Activated CD4-positive, alpha-beta T cell treated with anti-CD3 and anti-CD28 coated beads, Interleukin-2, amount 50 U/mL, for 16 hours (primary cell): Measurements from ENCODE around the gene ESPL1.
A peak's percentile ranks its signal among the peaks of the same experiment; 100 is the strongest.

Experiments
- DNase-seq: peaks from one replicate; pipeline ENCODE4 v3.0.0-alpha.2; 2020

Gene ESPL1

GRCh38 chr12:53267999-53268629, at the start of gene ESPL1:
Gene ESPL1, plus strand, starts transcription at chr12:53268299. Its CDS starts 468 bp downstream, at chr12:53268767.
- DNase-seq = peak; percentile 87

DNA sequence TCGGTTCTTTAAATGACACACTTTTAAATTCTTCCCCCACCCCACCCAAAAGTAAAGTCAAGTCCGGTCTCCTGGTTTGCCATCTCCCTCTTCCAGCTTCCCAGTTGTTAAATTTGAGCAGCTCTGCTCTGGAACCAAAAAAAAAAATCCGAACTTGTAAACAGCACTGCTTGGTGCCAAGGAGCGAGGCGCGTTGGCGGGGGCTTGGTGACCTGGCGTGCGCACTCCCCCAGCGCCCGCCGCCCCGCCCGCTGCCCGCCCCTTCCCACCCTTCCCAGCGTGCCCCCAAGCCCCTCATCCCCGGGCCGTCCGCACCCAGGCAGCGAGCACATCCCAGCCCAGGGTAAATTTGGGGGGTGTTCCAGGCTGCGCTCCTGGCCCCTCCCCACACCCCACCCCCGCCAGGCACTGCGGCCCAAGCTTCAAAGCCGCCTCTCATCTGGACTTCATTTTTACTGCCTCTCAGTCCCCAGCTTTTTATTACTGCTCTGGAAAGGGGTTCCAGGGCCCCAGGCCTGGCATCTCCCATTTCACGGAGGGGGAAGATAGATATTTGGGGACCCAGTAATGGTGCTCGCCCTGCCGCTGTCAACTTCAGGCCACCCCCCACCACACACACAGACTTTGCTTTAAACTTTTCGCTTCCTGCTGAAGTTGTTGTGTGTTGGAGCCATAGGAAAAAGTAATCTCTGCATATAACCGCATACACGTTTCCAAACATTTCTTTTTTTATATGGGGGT, 49.4 kb upstream of the ESPL1 start:
- no peak for DNase-seq

DNA sequence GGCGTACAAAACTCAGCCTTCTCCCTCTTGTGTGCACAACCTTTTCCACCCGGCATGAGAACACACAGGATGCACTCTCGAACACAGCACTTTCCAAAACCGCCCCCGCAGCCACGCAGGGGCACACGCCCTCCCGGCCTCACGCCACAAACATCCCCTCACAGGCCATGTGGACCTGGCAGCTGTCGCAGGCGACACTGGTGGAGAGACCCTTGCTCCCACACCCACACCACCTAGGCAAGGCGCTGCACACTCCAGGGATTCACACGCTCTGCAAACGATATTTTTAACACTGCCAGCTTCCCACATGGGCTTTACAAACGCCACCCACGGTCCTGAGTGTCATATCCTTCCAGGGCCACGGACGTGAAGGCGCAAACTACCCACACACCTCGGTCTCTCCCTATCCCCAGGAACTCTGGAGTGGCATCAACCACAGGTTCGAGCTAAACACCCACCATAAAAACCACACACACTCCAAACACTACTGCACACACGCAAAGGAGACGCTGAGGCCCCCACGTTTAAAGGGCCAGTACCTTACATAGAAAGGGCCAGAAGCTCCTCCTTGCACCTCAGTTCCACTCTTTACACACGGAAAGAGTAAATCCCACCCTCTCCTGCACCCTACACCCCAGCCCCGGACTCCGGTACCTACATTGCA, 48.7 kb upstream of the ESPL1 start:
- peak; percentile 76 for DNase-seq

GRCh38 chr12:53219956-53220693, 48.0 kb upstream of the ESPL1 start:
- peak; percentile 87 for DNase-seq

DNA sequence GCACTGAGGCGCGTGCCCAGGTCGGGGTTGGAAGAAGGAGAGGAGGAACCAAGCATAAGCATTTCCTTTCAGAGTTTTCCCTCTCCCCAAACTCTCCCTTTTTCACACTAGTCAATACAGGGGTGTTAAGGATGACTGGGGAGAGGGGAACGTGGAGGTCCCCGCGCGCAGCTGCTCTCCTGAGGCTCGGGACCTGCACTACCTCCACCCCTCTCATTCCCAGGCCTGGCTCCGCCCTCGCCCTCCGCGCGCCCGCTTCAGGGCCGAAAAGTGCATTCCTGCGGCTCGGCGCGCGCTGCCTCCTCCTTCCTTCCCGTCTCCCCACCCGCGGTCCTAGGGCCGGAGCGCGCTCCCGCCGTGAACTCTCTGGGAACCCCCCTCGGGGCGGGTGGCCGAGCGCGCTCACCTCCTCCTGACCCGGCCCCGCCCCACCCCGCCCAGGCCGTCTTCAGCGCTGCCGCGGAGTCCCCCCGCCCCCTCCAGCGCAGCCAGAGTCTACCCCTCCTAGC, 47.4 kb upstream of the ESPL1 start:
- peak; percentile 91 for DNase-seq

DNA sequence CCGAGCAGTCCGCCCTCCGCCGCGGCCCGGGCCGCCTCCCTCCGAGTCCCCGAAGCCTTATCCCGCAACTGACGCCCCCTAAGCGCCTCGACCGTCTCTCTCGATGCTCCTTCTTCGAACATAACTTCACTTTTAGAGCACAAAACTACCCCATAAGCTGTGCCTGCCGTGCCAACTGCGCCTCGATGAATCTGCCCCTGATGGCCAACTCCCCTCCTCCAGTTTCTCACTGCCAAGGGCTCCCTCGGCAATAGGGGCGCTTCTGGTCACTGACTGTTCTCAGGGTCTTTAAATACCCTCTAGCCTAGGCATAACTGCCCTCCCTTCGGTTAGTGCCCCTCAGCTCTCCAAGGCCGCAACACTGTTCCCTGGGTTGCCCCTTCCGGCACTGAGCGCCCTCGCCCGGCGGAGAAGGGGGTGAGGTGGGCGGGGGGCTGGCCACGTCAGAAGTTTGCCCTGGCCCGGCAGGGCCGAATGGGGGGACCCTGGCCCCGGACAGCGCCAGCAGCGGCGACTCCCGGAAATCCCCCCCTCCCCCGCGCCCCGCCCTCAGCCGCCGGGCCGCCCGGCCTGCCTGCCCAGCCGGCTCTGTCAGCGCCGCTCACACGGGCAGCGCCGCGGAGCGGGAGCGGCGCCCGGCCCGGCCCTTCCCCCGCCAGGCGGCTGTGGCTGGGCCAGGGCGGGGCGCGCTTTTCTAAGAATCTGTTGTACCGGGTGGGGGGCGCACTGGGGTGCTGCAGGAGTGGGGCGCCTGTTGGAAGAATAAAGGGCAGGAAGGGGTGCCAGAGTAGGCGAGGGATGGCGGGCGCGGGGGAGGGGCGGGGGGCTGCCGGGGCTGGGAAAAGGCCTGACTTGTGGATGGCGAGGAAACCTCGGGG, 46.7 kb upstream of the ESPL1 start:
- DNase-seq = peak; percentile 39

DNA sequence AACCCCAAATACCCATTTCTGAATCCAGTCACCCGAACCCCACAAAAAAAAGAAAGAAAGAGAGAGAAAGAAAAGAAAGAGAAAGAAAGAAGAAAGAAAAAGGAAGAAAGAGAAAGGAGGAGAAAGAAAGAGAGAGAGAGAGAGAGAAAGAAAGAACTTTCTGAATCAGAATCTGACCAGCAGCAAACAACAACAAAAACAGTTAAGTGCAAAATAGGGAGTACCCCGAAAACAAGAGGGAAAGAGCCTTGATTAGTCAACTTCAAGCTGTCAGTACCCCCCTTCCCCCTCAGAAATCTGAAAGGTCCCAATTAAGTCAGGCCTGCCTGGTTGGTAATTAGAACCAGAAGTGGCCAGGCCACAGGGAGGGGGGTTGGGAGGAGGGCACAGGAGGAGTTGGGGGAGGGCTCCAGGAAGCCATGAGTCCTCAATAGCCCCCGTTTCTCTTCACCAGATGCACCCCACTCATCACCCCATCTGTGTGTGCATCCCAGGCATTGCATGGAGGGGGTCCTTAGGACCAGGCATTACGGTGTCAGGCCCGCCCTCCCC, 45.9 kb upstream of the ESPL1 start:
- DNase-seq = no peak

DNA sequence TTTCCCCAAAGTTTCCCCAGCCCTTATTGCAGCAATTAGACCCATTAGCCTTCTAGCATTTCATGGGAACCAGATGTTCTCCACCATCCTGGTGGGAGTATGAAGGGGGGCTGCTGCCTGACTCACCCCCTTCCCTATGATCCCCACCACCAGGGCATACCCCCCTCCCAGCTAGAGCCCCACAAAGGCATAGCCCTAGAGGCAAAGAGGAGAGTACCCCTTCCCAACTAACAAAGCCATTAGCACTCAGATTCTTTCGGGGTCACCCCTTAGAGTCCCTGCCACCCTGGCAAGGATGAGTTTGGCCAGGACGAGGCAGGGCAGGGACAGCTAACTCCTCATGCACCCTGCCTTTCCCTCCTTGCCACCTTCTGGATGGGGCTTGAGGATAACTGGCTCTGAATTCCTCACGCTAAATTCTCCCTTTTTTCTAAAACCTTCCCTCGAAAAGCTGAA, 45.3 kb upstream of the ESPL1 start:
- no peak for DNase-seq

GRCh38 chr12:53223389-53224060, 44.6 kb upstream of the ESPL1 start:
- DNase-seq = no peak

GRCh38 chr12:53224061-53224896, 43.8 kb upstream of the ESPL1 start:
- no peak for DNase-seq

DNA sequence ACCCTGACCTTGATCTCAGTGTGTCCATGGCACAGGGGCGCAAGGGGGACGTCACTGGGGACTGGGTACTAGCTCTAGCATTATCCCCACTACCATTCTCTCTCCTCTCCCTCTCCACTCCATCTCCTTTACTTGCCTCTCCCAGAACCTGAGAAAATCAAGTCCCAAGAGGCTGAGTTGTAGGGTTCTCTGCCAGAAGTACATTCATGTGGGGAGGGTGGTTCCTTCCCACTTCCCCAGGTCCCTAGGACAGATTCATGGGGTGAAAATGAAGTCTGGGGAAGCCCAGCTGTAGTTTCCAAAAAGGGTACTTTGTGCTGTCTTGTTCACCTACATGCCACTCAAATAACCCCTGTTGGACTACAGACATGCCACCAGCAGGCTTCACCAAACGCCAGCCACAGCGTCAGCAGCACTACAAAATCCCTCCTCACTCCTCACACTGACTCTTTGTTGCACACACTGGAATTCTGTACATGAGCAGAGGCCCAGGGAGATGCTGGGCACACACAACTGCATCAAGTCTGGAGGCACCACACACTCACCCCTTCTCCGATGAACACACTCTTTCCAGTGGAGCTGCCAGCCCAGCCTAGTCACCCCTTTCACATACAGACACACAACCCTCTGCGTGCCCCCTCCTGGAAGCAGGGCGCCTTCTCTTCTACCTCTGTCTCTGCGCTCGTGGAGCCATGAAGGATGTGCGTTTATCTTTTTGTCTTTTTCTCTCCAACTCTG, 43.0 kb upstream of the ESPL1 start:
- no peak for DNase-seq

GRCh38 chr12:53225635-53226424, 42.3 kb upstream of the ESPL1 start:
- DNase-seq = no peak

GRCh38 chr12:53226815-53227214, 41.3 kb upstream of the ESPL1 start:
- DNase-seq = no peak

- DNase-seq = no peak
These were observed 40.8 kb upstream of the ESPL1 start for GRCh38 chr12:53227341-53227740.

DNA sequence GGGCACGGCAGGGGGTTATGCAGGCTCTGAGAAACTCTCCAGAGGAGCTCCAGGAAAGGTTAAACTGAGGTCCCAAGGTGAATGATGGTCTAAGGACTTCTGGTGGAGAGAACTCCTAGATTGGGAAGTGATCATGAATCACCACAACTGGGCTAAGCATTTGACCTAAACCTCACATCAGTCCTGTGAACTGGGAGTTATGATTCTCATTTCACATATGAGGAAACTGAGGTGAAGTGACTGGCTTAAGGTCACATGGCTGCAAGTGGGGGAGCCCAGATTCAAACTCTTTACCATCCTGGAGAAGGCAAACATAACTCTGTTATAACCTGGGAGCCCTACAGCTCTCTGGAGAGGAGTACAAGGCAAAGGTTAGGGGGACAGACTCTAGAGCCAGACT, 40.3 kb upstream of the ESPL1 start:
- no peak for DNase-seq

DNA sequence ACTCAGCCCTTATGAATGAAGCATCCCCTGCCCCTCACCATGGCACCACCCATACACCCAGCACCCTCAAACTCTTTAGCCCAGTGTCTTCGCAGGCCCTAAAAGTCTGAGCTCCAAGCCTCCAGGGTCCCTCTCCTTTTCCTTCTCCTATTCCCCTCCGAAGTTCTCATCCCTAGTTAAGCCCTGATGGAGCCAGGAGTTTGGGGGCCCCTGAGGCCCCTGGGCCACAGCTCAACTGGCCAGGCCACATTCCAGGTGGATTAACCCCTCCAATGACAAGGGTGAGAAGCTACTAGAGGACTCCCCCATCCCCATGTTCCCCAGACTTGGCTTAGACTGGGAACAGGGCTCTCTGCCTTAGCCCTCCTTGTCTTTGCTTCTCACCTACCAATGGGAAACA, 38.6 kb upstream of the ESPL1 start:
- no peak for DNase-seq

DNA sequence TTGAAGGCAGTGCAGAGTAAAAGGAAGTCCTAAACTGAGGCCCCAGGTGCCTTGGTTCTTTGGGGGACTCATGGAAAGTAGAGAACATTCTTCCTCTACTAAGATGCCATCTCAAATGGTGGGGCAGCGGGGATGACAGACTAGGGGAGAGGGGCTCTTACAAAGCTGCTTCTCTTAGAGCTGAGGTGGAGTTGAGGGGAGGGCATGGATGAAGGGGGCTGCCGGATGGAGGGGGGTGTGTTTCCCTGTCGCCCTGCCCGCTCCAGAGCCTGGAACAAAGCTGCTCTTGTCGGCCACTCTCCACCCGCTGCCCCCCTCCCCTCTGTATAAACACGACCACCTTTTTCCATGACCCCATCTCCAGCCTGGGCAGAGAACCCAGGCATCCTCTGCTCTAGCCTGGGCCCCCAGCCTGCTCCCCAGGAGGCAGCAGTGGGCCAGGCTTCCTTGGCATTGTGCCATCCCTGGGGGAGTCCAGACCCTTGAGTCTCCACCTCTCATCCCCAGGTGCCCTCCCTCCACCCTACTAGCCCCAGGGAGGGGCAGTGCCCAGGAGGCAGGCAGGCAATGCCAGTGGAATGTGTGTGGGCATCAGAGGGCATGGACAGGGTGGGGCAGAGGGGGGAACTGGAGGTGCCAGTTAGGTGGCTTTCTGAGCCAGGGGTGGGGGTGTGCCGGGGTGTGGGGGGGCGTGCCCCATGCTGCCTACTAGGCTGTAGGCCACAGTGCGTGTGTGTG, 37.8 kb upstream of the ESPL1 start:
- DNase-seq = no peak

DNA sequence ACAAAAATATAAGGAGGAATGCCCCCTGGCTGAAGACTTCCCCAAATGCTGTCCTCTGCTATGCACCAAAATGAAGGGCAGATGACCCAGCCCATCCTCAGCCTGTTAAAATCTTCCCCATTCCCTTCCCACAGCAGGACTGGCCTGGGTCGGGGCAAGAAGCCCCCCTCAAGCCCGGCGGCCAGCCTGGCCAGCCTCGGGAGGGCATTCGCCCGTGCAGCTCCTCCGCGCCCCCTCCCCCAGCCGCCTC, 36.5 kb upstream of the ESPL1 start:
- DNase-seq = no peak
